Activated naive CD4-positive, alpha-beta T cell treated with anti-CD3 and anti-CD28 coated beads for 36 hours (primary cell): ENCODE data around the gene UBAC1. TPM values are rescaled to one million over a fixed set of nuclear protein-coding genes. Genes with fewer than 3 reads are reported as not detected.
"Not testable (repeated sequence)": the region's sequence is repeated elsewhere in the genome, so short reads cannot be mapped to it uniquely, and the experiment has no call there.

Experiments used
- CTCF ChIA-PET: fragments of 350-600 bp; sonication (Branson Sonifier 250); formaldehyde crosslinking; loops from one replicate; lab custom pipeline; 2021; ENCODE audit warnings: antibody characterized with exemption; lab: Charles Lee
- DNase-seq: peaks from one replicate; pipeline ENCODE4 v3.0.0-alpha.2; 2020
- H3K27ac Mint-ChIP-seq: one replicate; pipeline ENCODE4 v1.8.0; 2021; ENCODE audit warnings: mild to moderate bottlenecking, mixed read lengths
- H3K27me3 Mint-ChIP-seq: one replicate; pipeline ENCODE4 v1.8.0; 2021; ENCODE audit warnings: low read depth, mixed read lengths
- H3K36me3 Mint-ChIP-seq: one replicate; pipeline ENCODE4 v1.8.0; 2021; ENCODE audit warnings: low read depth, mixed read lengths
- H3K4me1 Mint-ChIP-seq: one replicate; pipeline ENCODE4 v1.8.0; 2021; ENCODE audit warnings: low read depth, mixed read lengths
- H3K4me3 Mint-ChIP-seq: one replicate; pipeline ENCODE4 v1.8.0; 2021; ENCODE audit warnings: mild to moderate bottlenecking, moderate library complexity, mixed read lengths
- H3K9me3 Mint-ChIP-seq: one replicate; pipeline ENCODE4 v1.8.0; 2021; ENCODE audit warnings: mixed read lengths
- intact Hi-C: fragments of 100-400 bp; cut with micrococcal nuclease; formaldehyde crosslinking; loops from one replicate; pipeline ENCODE4 v1.15.1; 2023
- total RNA-seq, 2 experiments: library from RNA; stranded (reverse); gene quantifications; one replicate each; pipeline ENCODE4 v1.2.3, GENCODE V29; 2021

UBAC1 gene
- total RNA-seq, 2 experiments from 2014 or later, result 37.2 to 40.0 TPM

- no peak for DNase-seq
- Mint-ChIP-seq H3K27ac (no peak overlapping the region), H3K9me3 (no peaks in the 10 kb centered on the region), H3K4me3 (no peak overlapping the region), H3K4me1 (peaks cover 9% of the 10 kb centered on the region), H3K36me3 (no peaks in the 10 kb centered on the region), H3K27me3 (no peaks in the 10 kb centered on the region)
- CTCF ChIA-PET, result interaction anchor here (0.6 to 6.8 kb wide), 3 partner anchors 102 to 169 kb away, joined by 3 to 69 read pairs (median 3); no protein-coding TSS in a partner anchor
- intact Hi-C loops, result loop anchor here (10.0 kb wide), 3 partner anchors 174 to 364 kb away; partner anchors contain the start of gene QSOX2
Measured at GRCh38 chr9:135969064-135969683, 8.0 kb upstream of the UBAC1 start.

GRCh38 chr9:135968601-135969000, 7.4 kb upstream of the UBAC1 start:
- H3K9me3 Mint-ChIP-seq, result no peaks in the 10 kb centered on the region
- H3K4me1 Mint-ChIP-seq, result peaks cover 6% of the 10 kb centered on the region
- no peaks in the 10 kb centered on the region for H3K27me3 Mint-ChIP-seq
- CTCF ChIA-PET, result interaction anchor here (0.6 to 6.8 kb wide), 4 partner anchors 28 to 170 kb away, joined by 3 to 69 read pairs (median 4); no protein-coding TSS in a partner anchor
- H3K36me3 Mint-ChIP-seq, result no peaks in the 10 kb centered on the region
- no peak overlapping the region for H3K27ac Mint-ChIP-seq
- intact Hi-C loops, result loop anchor here (10.0 kb wide), 3 partner anchors 174 to 364 kb away; partner anchors contain the start of gene QSOX2
- DNase-seq, result no peak
- no peak overlapping the region for H3K4me3 Mint-ChIP-seq

GRCh38 chr9:135968083-135968476, 6.9 kb upstream of the UBAC1 start:
- Mint-ChIP-seq H3K4me3 (no peak overlapping the region), H3K27ac (no peak overlapping the region), H3K4me1 (peaks cover 6% of the 10 kb centered on the region), H3K27me3 (no peaks in the 10 kb centered on the region), H3K9me3 (no peaks in the 10 kb centered on the region), H3K36me3 (no peaks in the 10 kb centered on the region)
- DNase-seq, result no peak
- intact Hi-C loops, result loop anchor here (10.0 kb wide), 3 partner anchors 173 to 363 kb away; partner anchors contain the start of gene QSOX2
- CTCF ChIA-PET, result interaction anchor here (0.6 to 6.8 kb wide), 6 partner anchors 28 to 314 kb away, joined by 3 to 69 read pairs (median 4); no protein-coding TSS in a partner anchor

DNA sequence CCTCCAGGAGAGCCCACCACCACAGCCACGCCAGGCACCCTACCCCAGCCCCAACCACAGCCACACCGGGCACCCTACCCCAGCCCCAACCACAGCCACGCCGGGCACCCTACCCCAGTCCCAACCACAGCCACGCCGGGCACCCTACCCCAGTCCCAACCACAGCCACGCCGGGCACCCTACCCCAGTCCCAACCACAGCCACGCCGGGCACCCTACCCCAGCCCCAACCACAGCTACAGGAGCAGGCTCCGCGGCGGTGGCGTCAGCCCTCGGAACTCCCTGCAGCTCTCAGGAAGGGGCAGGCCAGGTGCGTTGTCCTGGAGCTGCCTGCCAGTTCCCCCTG, 5.7 kb upstream of the UBAC1 start:
- H3K4me3 Mint-ChIP-seq, H3K27me3 Mint-ChIP-seq, DNase-seq, H3K36me3 Mint-ChIP-seq, H3K27ac Mint-ChIP-seq, H3K9me3 Mint-ChIP-seq: not testable (repeated sequence)
- peaks cover 16% of the 10 kb centered on the region for H3K4me1 Mint-ChIP-seq
- intact Hi-C loops, result loop anchor here (1.0 to 10.0 kb wide), 4 partner anchors 156 to 362 kb away; partner anchors contain the start of gene QSOX2
- CTCF ChIA-PET, result interaction anchor here (0.6 to 6.8 kb wide), 11 partner anchors 12 to 315 kb away, joined by 3 to 69 read pairs (median 3); no protein-coding TSS in a partner anchor

GRCh38 chr9:135965124-135965756, 4.1 kb upstream of the UBAC1 start:
- no peak for DNase-seq
- Mint-ChIP-seq H3K27me3 (no peaks in the 10 kb centered on the region), H3K9me3 (no peaks in the 10 kb centered on the region), H3K27ac (no peak overlapping the region), H3K36me3 (no peaks in the 10 kb centered on the region), H3K4me1 (peaks cover 21% of the 10 kb centered on the region), H3K4me3 (no peak overlapping the region)
- intact Hi-C loops, result loop anchor here (10.0 kb wide), 3 partner anchors 170 to 360 kb away; partner anchors contain the start of gene QSOX2
- CTCF ChIA-PET, result interaction anchor here (1.4 to 6.8 kb wide), 2 partner anchors 124 to 157 kb away, joined by 3 to 69 read pairs; no protein-coding TSS in a partner anchor

- no peak overlapping the region for H3K27ac Mint-ChIP-seq
- no peaks in the 10 kb centered on the region for H3K27me3 Mint-ChIP-seq
- CTCF ChIA-PET, result interaction anchor here (1.4 kb wide), 1 partner anchor 159 kb away, joined by 4 read pairs; no protein-coding TSS in a partner anchor
- intact Hi-C loops, result loop anchor here (10.0 kb wide), 3 partner anchors 169 to 359 kb away; partner anchors contain the start of gene QSOX2
- H3K4me1 Mint-ChIP-seq, result peaks cover 31% of the 10 kb centered on the region
- no peak for DNase-seq
- H3K36me3 Mint-ChIP-seq, result no peaks in the 10 kb centered on the region
- H3K9me3 Mint-ChIP-seq, result no peaks in the 10 kb centered on the region
- H3K4me3 Mint-ChIP-seq, result no peak overlapping the region
Measured at GRCh38 chr9:135963938-135964337, 2.8 kb upstream of the UBAC1 start.

GRCh38 chr9:135963338-135963737, 2.2 kb upstream of the UBAC1 start:
- H3K27me3 Mint-ChIP-seq, result no peaks in the 10 kb centered on the region
- intact Hi-C loops, result loop anchor here (10.0 kb wide), 3 partner anchors 169 to 359 kb away; partner anchors contain the start of gene QSOX2
- no peak overlapping the region for H3K27ac Mint-ChIP-seq
- CTCF ChIA-PET, result interaction anchor here (1.4 kb wide), 1 partner anchor 159 kb away, joined by 4 read pairs; no protein-coding TSS in a partner anchor
- H3K4me3 Mint-ChIP-seq, result no peak overlapping the region
- no peaks in the 10 kb centered on the region for H3K9me3 Mint-ChIP-seq
- no peak for DNase-seq
- no peaks in the 10 kb centered on the region for H3K36me3 Mint-ChIP-seq
- H3K4me1 Mint-ChIP-seq, result peaks cover 35% of the 10 kb centered on the region

GRCh38 chr9:135962696-135963307, 1.6 kb upstream of the UBAC1 start:
- DNase-seq, result no peak
- Mint-ChIP-seq H3K4me1 (peaks cover 37% of the 10 kb centered on the region), H3K27ac (no peak overlapping the region), H3K4me3 (peak overlapping the region; percentile 74), H3K36me3 (no peaks in the 10 kb centered on the region), H3K27me3 (no peaks in the 10 kb centered on the region), H3K9me3 (no peaks in the 10 kb centered on the region)
- CTCF ChIA-PET, result interaction anchor here (1.4 kb wide), 1 partner anchor 160 kb away, joined by 4 read pairs; no protein-coding TSS in a partner anchor
- intact Hi-C loops, result loop anchor here (10.0 kb wide), 3 partner anchors 168 to 358 kb away; partner anchors contain the start of gene QSOX2

- Mint-ChIP-seq H3K4me1 (peaks cover 31% of the 10 kb centered on the region), H3K27me3 (no peaks in the 10 kb centered on the region), H3K36me3 (no peaks in the 10 kb centered on the region), H3K4me3 (peak overlapping the region; percentile 74), H3K9me3 (no peaks in the 10 kb centered on the region), H3K27ac (no peak overlapping the region)
- intact Hi-C loops, result loop anchor here (1.0 to 10.0 kb wide), 6 partner anchors 57 to 401 kb away; partner anchors contain the start of genes DNLZ and QSOX2
- DNase-seq, result no peak
- CTCF ChIA-PET, result no interaction called here
Measured at GRCh38 chr9:135961811-135962695, 880 bp upstream of the UBAC1 start.

GRCh38 chr9:135960411-135961276, 529 bp downstream of the UBAC1 start:
- CTCF ChIA-PET, result interaction anchor here (0.7 to 1.8 kb wide), 6 partner anchors 95 to 164 kb away, joined by 3 to 6 read pairs (median 4); no protein-coding TSS in a partner anchor
- H3K9me3 Mint-ChIP-seq, result no peaks in the 10 kb centered on the region
- intact Hi-C loops, result loop anchor here (1.0 to 10.0 kb wide), 8 partner anchors 33 to 403 kb away; partner anchors contain the start of genes DNLZ and QSOX2
- H3K4me1 Mint-ChIP-seq, result peaks cover 33% of the 10 kb centered on the region
- H3K27ac Mint-ChIP-seq, result peak overlapping the region; percentile 50
- no peaks in the 10 kb centered on the region for H3K36me3 Mint-ChIP-seq
- no peak for DNase-seq
- H3K4me3 Mint-ChIP-seq, result peak overlapping the region; percentile 87
- no peaks in the 10 kb centered on the region for H3K27me3 Mint-ChIP-seq
